Peyer's patch (tissue), 4 donors: ENCODE results near the gene KCTD8. TPM values are rescaled to one million over a fixed set of nuclear protein-coding genes. Genes with fewer than 3 reads are reported as not detected.

ENCODE experiments used
- DNase-seq, 3 donors: peaks; one replicate each; pipeline ENCODE4 v3.0.0-alpha.2; 2017 to 2019
- H3K27ac ChIP-seq, 4 donors: fragments of 200-600 bp; sonication (generic); one replicate each; pipeline ENCODE4 v1.5.1; 2016 to 2019
- H3K27me3 ChIP-seq, 2 donors: fragments of 200-600 bp; sonication (generic); one replicate each; pipeline ENCODE4 v1.5.1; 2019
- H3K36me3 ChIP-seq, 3 donors: fragments of 200-600 bp; sonication (generic); one replicate each; pipeline ENCODE4 v1.5.1; 2016 to 2019
- H3K4me1 ChIP-seq, 4 donors: fragments of 200-600 bp; sonication (generic); one replicate each; pipeline ENCODE4 v1.5.1; 2016 to 2019
- H3K4me3 ChIP-seq, 4 donors: fragments of 200-600 bp; sonication (generic); 1 replicate in 3 of 4; 2 replicates in 1 of 4; pipeline ENCODE4 v1.5.1; 2016 to 2019; ENCODE audit warnings: mild to moderate bottlenecking in 1 of 4
- H3K9me3 ChIP-seq, 4 donors: fragments of 200-600 bp; sonication (generic); one replicate each; pipeline ENCODE4 v1.5.1; 2016 to 2019; ENCODE audit warnings: mild to moderate bottlenecking in 1 of 4
- CTCF ChIP-seq, 6 experiments: fragments of 450-650 bp in 4 of 6; fragments of 200-600 bp in 2 of 6; sonication (generic) in 1 of 6; IDR thresholded peaks; one replicate each; pipeline ENCODE4 v1.5.1; 2017 to 2019; ENCODE audit warnings: antibody characterized with exemption in 6 of 6, mild to moderate bottlenecking in 3 of 6, moderate library complexity in 1 of 6
- POLR2A ChIP-seq, 2 donors: fragments of 450-650 bp; IDR thresholded peaks; one replicate each; pipeline ENCODE4 v1.5.1; 2017; ENCODE audit warnings: antibody characterized with exemption in 2 of 2, mild to moderate bottlenecking in 2 of 2, moderate library complexity in 2 of 2
- total RNA-seq, 4 donors: library from RNA; depleted of rRNA; stranded (reverse); fragments of >200 nt; gene quantifications; one replicate each; pipeline ENCODE4 v1.1.0, GENCODE V29; 2016

KCTD8 gene
- total RNA-seq, 4 donors from 2014 or later: not detected

DNA sequence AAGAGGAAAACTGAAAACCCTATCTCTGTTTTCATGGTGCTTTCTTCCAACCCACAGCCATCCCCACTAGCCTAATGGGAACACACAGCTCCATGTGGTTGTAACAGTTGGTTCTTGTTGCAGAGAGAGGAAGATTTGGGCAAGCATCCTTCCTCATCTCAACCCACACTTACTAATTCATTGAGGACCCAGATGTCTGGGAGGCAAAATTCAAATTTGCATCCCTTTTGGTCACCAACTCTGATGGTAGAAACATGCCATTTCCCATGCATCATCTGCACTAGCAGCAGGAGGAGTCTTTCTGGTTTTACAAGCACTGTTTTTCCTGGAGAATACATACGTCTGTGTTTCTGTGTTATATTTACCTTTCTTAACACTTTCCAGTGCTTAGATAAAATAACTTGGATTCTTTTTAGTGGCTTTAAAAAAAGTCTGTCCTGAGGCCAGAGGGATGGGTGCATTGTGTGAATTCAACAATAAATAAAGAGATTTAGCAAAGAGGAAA is 301.0 kb downstream of the KCTD8 start:
- no peak overlapping the region for H3K4me3 ChIP-seq
- H3K27ac ChIP-seq: no peak overlapping the region
- H3K9me3 ChIP-seq: no peaks in the 10 kb centered on the region
- H3K27me3 ChIP-seq: no peaks in the 10 kb centered on the region
- TF ChIP-seq POLR2A (IDR thresholded peaks at IDR 0.05): no peak
- no peaks in the 10 kb centered on the region for H3K36me3 ChIP-seq
- DNase-seq: no peak
- H3K4me1 ChIP-seq: no peaks in the 10 kb centered on the region

GRCh38 chr4:44146516-44146915 is 302.1 kb downstream of the KCTD8 start:
- TF ChIP-seq CTCF (IDR thresholded peaks at IDR 0.05): no peak
- Histone ChIP-seq H3K9me3 (no peaks in the 10 kb centered on the region), H3K27me3 (no peaks in the 10 kb centered on the region), H3K4me1 (no peaks in the 10 kb centered on the region), H3K36me3 (no peaks in the 10 kb centered on the region), H3K27ac (no peak overlapping the region), H3K4me3 (no peak overlapping the region)
- DNase-seq: no peak

DNA sequence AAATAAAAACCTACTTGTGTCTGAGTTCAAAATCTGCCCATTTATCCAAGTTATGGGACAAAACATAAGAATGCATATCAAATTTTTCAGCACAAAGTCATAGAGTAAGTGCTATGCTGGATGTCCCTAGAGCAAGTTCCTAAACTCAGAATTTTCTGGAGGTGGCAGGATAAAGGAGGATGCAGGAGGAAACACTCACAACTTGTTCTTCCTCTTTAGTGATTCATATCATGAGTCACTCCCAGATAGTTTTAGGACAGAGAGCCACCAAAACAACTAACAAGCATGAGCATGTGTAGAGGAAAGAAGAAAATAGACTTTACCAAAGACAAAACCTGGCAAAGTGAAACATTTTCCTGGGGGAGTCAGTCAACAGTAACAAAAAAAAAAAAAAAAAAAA is 302.7 kb downstream of the KCTD8 start:
- H3K4me1 ChIP-seq: no peaks in the 10 kb centered on the region
- H3K4me3 ChIP-seq: no peak overlapping the region
- H3K27ac ChIP-seq: no peak overlapping the region
- TF ChIP-seq CTCF (IDR thresholded peaks at IDR 0.05) (no peak), POLR2A (IDR thresholded peaks at IDR 0.05) (no peak)
- DNase-seq: no peak
- no peaks in the 10 kb centered on the region for H3K9me3 ChIP-seq
- H3K27me3 ChIP-seq: no peaks in the 10 kb centered on the region
- no peaks in the 10 kb centered on the region for H3K36me3 ChIP-seq

DNA sequence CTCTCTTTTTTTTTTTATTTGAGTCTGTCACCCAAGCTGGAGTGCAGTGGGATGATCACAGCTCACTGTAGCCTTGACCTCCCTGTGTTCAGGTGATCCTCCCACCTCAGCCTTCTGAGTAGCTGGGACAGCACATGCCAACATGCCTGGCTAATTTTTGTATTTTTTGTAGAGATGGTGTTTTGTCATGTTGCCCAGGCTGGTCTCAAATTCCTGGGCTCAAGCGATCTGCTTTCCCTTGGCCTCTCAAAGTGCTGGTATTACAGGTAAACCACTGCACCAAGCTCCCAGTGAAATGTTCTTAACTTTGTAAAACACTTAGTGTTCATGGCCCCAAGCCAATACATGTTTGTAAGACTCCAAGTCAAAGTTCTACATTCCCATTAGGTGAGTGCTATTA is 316.1 kb downstream of the KCTD8 start:
- H3K4me1 ChIP-seq: no peaks in the 10 kb centered on the region
- DNase-seq: no peak
- H3K36me3 ChIP-seq: no peaks in the 10 kb centered on the region
- H3K27ac ChIP-seq: no peak overlapping the region
- no peak overlapping the region for H3K4me3 ChIP-seq
- H3K9me3 ChIP-seq: peaks cover 0 to 3% (median 0%) of the 10 kb centered on the region in 4 donors
- no peaks in the 10 kb centered on the region for H3K27me3 ChIP-seq
- no peak for TF ChIP-seq POLR2A (IDR thresholded peaks at IDR 0.05)
- TF ChIP-seq CTCF (IDR thresholded peaks at IDR 0.05): no peak

Other genes with a start within 250 kb of the KCTD8 start
- not detected for gene YIPF7, start 202.8 kb upstream of the KCTD8 start, total RNA-seq
- 10 to 100 TPM; 14.6 to 26.6 (median 17.9) TPM for gene GUF1, start 229.6 kb upstream of the KCTD8 start, total RNA-seq